Stimulated activated CD8-positive, alpha-beta memory T cell treated with anti-CD3 and anti-CD28 coated beads, Interleukin-4, amount 100 ng/mL, for 24 hours (primary cell): Measurements from ENCODE around the gene TBC1D2B.
A peak's percentile ranks its signal among the peaks of the same experiment; 100 is the strongest.

Experiments used
- DNase-seq: peaks from one replicate; pipeline ENCODE4 v3.0.0-alpha.2; 2020; ENCODE audit warnings: low read depth

Gene TBC1D2B

GRCh38 chr15:78054966-78055365, 22.5 kb downstream of the TBC1D2B start:
- no peak for DNase-seq

- DNase-seq = no peak
These were observed 23.0 kb downstream of the TBC1D2B start for GRCh38 chr15:78054518-78054917.

GRCh38 chr15:78052545-78052944, 25.0 kb downstream of the TBC1D2B start:
- DNase-seq = no peak

GRCh38 chr15:78052001-78052401, 25.5 kb downstream of the TBC1D2B start:
- no peak for DNase-seq

GRCh38 chr15:78051596-78051995, 25.9 kb downstream of the TBC1D2B start:
- DNase-seq = no peak

GRCh38 chr15:78050826-78051225, 26.7 kb downstream of the TBC1D2B start:
- no peak for DNase-seq

GRCh38 chr15:78050441-78050809, 27.1 kb downstream of the TBC1D2B start:
- no peak for DNase-seq

GRCh38 chr15:78049691-78050440, 27.6 kb downstream of the TBC1D2B start:
- peak; percentile 55 for DNase-seq

- DNase-seq = no peak
These were observed 28.9 kb downstream of the TBC1D2B start for GRCh38 chr15:78048628-78048920.

- no peak for DNase-seq
These were observed 29.5 kb downstream of the TBC1D2B start for GRCh38 chr15:78047761-78048627.

GRCh38 chr15:78046796-78047341, 30.6 kb downstream of the TBC1D2B start:
- no peak for DNase-seq

- DNase-seq = no peak
These were observed 32.3 kb downstream of the TBC1D2B start for GRCh38 chr15:78045189-78045588.

- no peak for DNase-seq
These were observed 32.9 kb downstream of the TBC1D2B start for GRCh38 chr15:78044407-78045155.

GRCh38 chr15:78041946-78042345, 35.6 kb downstream of the TBC1D2B start:
- DNase-seq = no peak

- DNase-seq = no peak
These were observed 36.8 kb downstream of the TBC1D2B start for GRCh38 chr15:78040653-78041244.

GRCh38 chr15:78038585-78039247, 38.8 kb downstream of the TBC1D2B start:
- DNase-seq = no peak

GRCh38 chr15:78037779-78038305, 39.7 kb downstream of the TBC1D2B start:
- DNase-seq = no peak

GRCh38 chr15:78037328-78037727, 40.2 kb downstream of the TBC1D2B start:
- no peak for DNase-seq

- DNase-seq = no peak
These were observed 41.5 kb downstream of the TBC1D2B start for GRCh38 chr15:78035861-78036476.

GRCh38 chr15:78035321-78035751, 42.2 kb downstream of the TBC1D2B start:
- no peak for DNase-seq
